ENCODE measurements around the gene MPZL1.

DNA sequence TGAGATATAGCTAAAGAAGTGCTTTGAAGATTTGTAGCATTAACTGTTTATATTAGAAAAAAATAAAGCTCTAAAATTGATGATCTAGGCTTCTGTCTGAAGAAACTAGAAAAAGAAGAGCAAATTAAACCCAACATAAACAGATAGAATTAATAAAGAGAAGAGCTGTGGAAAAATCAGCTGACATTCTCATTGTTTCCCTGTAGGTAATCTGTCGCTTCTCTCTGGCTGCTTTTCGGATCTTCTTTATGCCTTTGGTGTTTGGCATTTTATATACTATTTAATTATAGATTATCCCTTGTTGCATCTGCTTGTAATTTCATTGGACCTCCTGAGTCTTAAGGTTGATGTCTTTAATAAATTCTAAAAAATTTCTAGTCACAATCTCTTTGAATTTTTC is 59.8 kb downstream of the MPZL1 start:
- TF ChIP-seq, protein P1, sequence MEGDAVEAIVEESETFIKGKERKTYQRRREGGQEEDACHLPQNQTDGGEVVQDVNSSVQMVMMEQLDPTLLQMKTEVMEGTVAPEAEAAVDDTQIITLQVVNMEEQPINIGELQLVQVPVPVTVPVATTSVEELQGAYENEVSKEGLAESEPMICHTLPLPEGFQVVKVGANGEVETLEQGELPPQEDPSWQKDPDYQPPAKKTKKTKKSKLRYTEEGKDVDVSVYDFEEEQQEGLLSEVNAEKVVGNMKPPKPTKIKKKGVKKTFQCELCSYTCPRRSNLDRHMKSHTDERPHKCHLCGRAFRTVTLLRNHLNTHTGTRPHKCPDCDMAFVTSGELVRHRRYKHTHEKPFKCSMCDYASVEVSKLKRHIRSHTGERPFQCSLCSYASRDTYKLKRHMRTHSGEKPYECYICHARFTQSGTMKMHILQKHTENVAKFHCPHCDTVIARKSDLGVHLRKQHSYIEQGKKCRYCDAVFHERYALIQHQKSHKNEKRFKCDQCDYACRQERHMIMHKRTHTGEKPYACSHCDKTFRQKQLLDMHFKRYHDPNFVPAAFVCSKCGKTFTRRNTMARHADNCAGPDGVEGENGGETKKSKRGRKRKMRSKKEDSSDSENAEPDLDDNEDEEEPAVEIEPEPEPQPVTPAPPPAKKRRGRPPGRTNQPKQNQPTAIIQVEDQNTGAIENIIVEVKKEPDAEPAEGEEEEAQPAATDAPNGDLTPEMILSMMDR (IDR thresholded peaks at IDR 0.05): no peak
- TF ChIP-seq POLR2A (IDR thresholded peaks at IDR 0.05): no peak
